Activated naive CD4-positive, alpha-beta T cell treated with anti-CD3 and anti-CD28 coated beads for 36 hours (primary cell): ENCODE data around the gene NAPG. TPM values are rescaled to one million over a fixed set of nuclear protein-coding genes. Genes with fewer than 3 reads are reported as not detected.

Experiments used
- total RNA-seq, 2 experiments: library from RNA; stranded (reverse); gene quantifications; one replicate each; pipeline ENCODE4 v1.2.3, GENCODE V29; 2021

Gene NAPG
- total RNA-seq, 2 experiments from 2014 or later, result 20.2 to 21.0 TPM

Other genes with a start within 250 kb of the NAPG start
- gene APCDD1, start 71.4 kb upstream of the NAPG start, total RNA-seq, result not detected